HG03342 (cell line): ENCODE results near the gene IL6ST.

ENCODE experiments used
- ATAC-seq: cut with Tn5 transposase; IDR thresholded peaks from one replicate; pipeline ENCODE4 v1.9.1; 2021; ENCODE audit warnings: mild to moderate bottlenecking, moderate library complexity; ENCODE audit not compliant: unreplicated experiment

IL6ST gene

GRCh38 chr5:55923177-55923771 is 71.5 kb downstream of the IL6ST start:
- ATAC-seq: no peak

GRCh38 chr5:55921617-55922016 is 73.1 kb downstream of the IL6ST start:
- ATAC-seq: no peak

GRCh38 chr5:55920784-55921183 is 74.0 kb downstream of the IL6ST start:
- no peak for ATAC-seq

- no peak for ATAC-seq
Observed at GRCh38 chr5:55919625-55920024, 75.1 kb downstream of the IL6ST start.

- ATAC-seq: no peak
Observed at GRCh38 chr5:55918087-55919035, 76.4 kb downstream of the IL6ST start.

GRCh38 chr5:55917402-55918086 is 77.2 kb downstream of the IL6ST start:
- no peak for ATAC-seq

- no peak for ATAC-seq
Observed at GRCh38 chr5:55916986-55917385, 77.8 kb downstream of the IL6ST start.

- ATAC-seq: no peak
Observed at GRCh38 chr5:55915783-55916182, 79.0 kb downstream of the IL6ST start.

- no peak for ATAC-seq
Observed at GRCh38 chr5:55914971-55915370, 79.8 kb downstream of the IL6ST start.

GRCh38 chr5:55913466-55914413 is 81.0 kb downstream of the IL6ST start:
- ATAC-seq: peak; percentile 97

GRCh38 chr5:55911784-55912653 is 82.7 kb downstream of the IL6ST start:
- no peak for ATAC-seq

- ATAC-seq: no peak
Observed at GRCh38 chr5:55908804-55909203, 86.0 kb downstream of the IL6ST start.

GRCh38 chr5:55907927-55908326 is 86.8 kb downstream of the IL6ST start:
- no peak for ATAC-seq

GRCh38 chr5:55905251-55905650 is 89.5 kb downstream of the IL6ST start:
- ATAC-seq: no peak

- ATAC-seq: no peak
Observed at GRCh38 chr5:55904152-55904551, 90.6 kb downstream of the IL6ST start.

- ATAC-seq: peak; percentile 91
Observed at GRCh38 chr5:55903121-55903701, 91.6 kb downstream of the IL6ST start.

- no peak for ATAC-seq
Observed at GRCh38 chr5:55902696-55903095, 92.1 kb downstream of the IL6ST start.

- ATAC-seq: no peak
Observed at GRCh38 chr5:55900776-55901175, 94.0 kb downstream of the IL6ST start.

- ATAC-seq: no peak
Observed at GRCh38 chr5:55900068-55900467, 94.7 kb downstream of the IL6ST start.
